Measurements from ENCODE around the gene POMT1. TPM values are rescaled to one million over a fixed set of nuclear protein-coding genes. Genes with fewer than 3 reads are reported as not detected.

Gene POMT1
- total RNA-seq, 1 experiment from 2014 or later = 34.1 TPM

DNA sequence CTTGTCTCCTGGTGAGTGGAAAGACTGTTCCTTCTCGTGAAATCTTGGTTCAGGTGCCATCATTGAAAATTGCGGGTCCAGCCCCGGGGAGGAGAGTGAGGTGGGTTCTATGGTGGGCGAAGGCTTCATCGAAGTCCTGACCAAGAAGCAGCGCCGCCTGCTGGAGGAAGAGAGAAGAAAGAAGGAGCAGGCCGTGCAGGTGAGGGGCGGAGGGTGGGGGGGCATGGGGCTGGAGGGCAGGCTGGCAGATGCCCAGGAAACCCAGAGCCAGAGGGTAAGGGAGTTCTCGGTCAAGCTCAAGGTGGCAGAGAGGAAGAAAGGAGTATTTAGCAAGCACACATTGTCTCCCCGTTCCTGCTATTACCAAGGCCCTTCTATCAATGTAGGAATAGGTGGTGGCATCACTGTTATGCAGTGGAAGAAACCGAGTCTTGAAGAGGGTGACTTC is 24.3 kb upstream of the POMT1 start:
- H3K18ac ChIP-seq (ENCODE audit: insufficient read length, low read depth, low read length) = no peak overlapping the region
- no peak overlapping the region for H2BK15ac ChIP-seq (ENCODE audit: low read depth, low read length)
- H3K9me3 ChIP-seq (ENCODE audit: control insufficient read depth, low read depth, low read length) = no peaks in the 10 kb centered on the region
- no peak overlapping the region for H3K23ac ChIP-seq (ENCODE audit: insufficient read length, low read depth, low read length)
- Mint-ChIP-seq H3K4me3 (no peak overlapping the region), H3K27ac (peak overlapping the region; percentile 74 to 97 (median 78); a peak in 5 of 7 replicates), H3K4me1 (peaks cover 0 to 3% of the 10 kb centered on the region in 2 experiments; a peak in 1 of 4 replicates), H3K36me3 (ENCODE audit: insufficient read depth in 1 of 3, low read depth in 3 of 3) (peaks cover 66 to 95% (median 94%) of the 10 kb centered on the region in 3 experiments), H3K9me3 (no peaks in the 10 kb centered on the region), H3K27me3 (ENCODE audit: low read depth) (peaks cover 2% of the 10 kb centered on the region; the same call in 1 of the 2 replicates)
- no peaks in the 10 kb centered on the region for H3K79me2 ChIP-seq (ENCODE audit: insufficient read depth, low read length)
- TF ChIP-seq, protein P1, sequence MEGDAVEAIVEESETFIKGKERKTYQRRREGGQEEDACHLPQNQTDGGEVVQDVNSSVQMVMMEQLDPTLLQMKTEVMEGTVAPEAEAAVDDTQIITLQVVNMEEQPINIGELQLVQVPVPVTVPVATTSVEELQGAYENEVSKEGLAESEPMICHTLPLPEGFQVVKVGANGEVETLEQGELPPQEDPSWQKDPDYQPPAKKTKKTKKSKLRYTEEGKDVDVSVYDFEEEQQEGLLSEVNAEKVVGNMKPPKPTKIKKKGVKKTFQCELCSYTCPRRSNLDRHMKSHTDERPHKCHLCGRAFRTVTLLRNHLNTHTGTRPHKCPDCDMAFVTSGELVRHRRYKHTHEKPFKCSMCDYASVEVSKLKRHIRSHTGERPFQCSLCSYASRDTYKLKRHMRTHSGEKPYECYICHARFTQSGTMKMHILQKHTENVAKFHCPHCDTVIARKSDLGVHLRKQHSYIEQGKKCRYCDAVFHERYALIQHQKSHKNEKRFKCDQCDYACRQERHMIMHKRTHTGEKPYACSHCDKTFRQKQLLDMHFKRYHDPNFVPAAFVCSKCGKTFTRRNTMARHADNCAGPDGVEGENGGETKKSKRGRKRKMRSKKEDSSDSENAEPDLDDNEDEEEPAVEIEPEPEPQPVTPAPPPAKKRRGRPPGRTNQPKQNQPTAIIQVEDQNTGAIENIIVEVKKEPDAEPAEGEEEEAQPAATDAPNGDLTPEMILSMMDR (conservative IDR thresholded peaks at IDR 0.05) = peak; percentile 75
- no peaks in the 10 kb centered on the region for H3K23me2 ChIP-seq (ENCODE audit: insufficient read length, low read depth, low read length, poor library complexity, severe bottlenecking)
- H3K56ac ChIP-seq (ENCODE audit: insufficient read length, low read depth, low read length) = no peak overlapping the region
- H4K20me1 ChIP-seq (ENCODE audit: control insufficient read depth, insufficient read depth, insufficient read length) = no peaks in the 10 kb centered on the region
- H4K5ac ChIP-seq (ENCODE audit: insufficient read length, low read depth, low read length) = no peak overlapping the region
- no peak overlapping the region for H2AK5ac ChIP-seq (ENCODE audit: insufficient read length, low read length)
- no peak overlapping the region for H3K9ac ChIP-seq (ENCODE audit: extremely low read depth, insufficient read length, low read length)
- H3T11ph ChIP-seq (ENCODE audit: low read length) = no peak overlapping the region
- H2BK12ac ChIP-seq (ENCODE audit: insufficient read length, low read depth, low read length) = no peak overlapping the region
- H3K27ac ChIP-seq (ENCODE audit: insufficient read length, low read depth, low read length) = no peak overlapping the region
- peak; percentile 74 for DNase-seq
- no CpG with 5 or more reads among the region's 12 CpGs for whole genome bisulfite sequencing (ENCODE audit: extremely low coverage, insufficient read length, low lambda C conversion rate)
- H3K27me3 ChIP-seq (ENCODE audit: insufficient read depth, low read length) = no peaks in the 10 kb centered on the region
- H2AFZ ChIP-seq (ENCODE audit: low read length) = no peak overlapping the region
- H4K91ac ChIP-seq (ENCODE audit: insufficient read length, low read depth, low read length) = no peak overlapping the region
- H3K14ac ChIP-seq (ENCODE audit: insufficient read depth, low read length) = no peak overlapping the region
- no peak overlapping the region for H4K8ac ChIP-seq (replicated peaks; ENCODE audit: insufficient read length, low read depth, low read length)
- no peak overlapping the region for H2BK20ac ChIP-seq (ENCODE audit: low read depth, low read length, poor library complexity, severe bottlenecking)
- no peaks in the 10 kb centered on the region for H3K4me1 ChIP-seq (ENCODE audit: insufficient read depth, low read length)
- H3K4me2 ChIP-seq (ENCODE audit: insufficient read depth, insufficient read length, low read length) = no peak overlapping the region
- H2BK5ac ChIP-seq (ENCODE audit: insufficient read length, low read length) = no peak overlapping the region
- no peak overlapping the region for H3K4ac ChIP-seq (ENCODE audit: low read depth, low read length)
- no peak overlapping the region for H2BK120ac ChIP-seq (ENCODE audit: low read depth, low read length, poor library complexity, severe bottlenecking)
- H3K79me1 ChIP-seq (ENCODE audit: insufficient read depth, low read depth, low read length, poor library complexity, severe bottlenecking) = no peaks in the 10 kb centered on the region

All from H9 (cell line).